GM21576 (cell line): ENCODE data around the gene SHTN1.

Experiments used
- ATAC-seq: cut with Tn5 transposase; IDR thresholded peaks from one replicate; pipeline ENCODE4 v1.9.1; 2021; ENCODE audit warnings: mild to moderate bottlenecking, moderate library complexity; ENCODE audit not compliant: unreplicated experiment

Gene SHTN1

DNA sequence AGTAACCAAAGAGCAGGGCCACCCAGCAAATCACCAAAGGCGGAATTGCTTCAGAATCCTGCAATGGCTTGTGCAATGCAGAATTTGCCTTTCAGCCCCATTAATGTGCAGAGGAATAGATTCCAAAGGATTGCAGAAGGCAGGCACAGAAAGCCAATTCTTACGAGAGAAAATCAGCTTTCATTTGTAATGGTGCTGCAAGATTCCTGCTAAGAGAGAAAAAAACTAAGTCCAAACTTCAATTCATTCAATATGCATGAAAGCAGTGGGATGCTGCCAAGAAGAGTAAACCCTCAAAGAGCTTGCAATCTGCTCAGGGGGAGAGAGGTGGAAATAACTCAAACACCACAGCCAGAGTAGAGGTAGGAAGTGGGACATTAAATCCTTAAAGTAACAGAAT, 85.3 kb downstream of the SHTN1 start:
- no peak for ATAC-seq

DNA sequence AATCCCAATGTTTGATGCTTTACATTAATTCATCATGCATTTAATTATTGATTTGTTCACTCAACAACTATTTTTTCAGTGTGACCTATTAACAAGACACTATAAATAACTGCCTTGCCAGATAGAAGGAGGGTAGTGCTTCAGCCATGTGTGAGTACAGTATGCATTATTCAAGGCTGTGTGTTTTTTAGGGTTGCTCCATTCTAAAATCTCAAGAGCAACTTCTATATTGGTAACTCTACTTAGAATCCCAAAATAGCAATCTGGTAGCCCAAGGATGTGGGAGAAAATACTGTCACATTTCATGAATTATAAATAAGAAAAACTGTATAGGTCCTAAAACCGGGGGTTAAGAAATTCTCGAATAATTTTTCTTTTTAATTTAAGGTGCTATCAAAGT, 85.8 kb downstream of the SHTN1 start:
- no peak for ATAC-seq

- ATAC-seq = no peak
Measured at GRCh38 chr10:116918583-116918982, 86.4 kb downstream of the SHTN1 start.

GRCh38 chr10:116917481-116917880, 87.5 kb downstream of the SHTN1 start:
- no peak for ATAC-seq

- no peak for ATAC-seq
Measured at GRCh38 chr10:116915340-116915739, 89.6 kb downstream of the SHTN1 start.

GRCh38 chr10:116913695-116914094, 91.3 kb downstream of the SHTN1 start:
- ATAC-seq = no peak

DNA sequence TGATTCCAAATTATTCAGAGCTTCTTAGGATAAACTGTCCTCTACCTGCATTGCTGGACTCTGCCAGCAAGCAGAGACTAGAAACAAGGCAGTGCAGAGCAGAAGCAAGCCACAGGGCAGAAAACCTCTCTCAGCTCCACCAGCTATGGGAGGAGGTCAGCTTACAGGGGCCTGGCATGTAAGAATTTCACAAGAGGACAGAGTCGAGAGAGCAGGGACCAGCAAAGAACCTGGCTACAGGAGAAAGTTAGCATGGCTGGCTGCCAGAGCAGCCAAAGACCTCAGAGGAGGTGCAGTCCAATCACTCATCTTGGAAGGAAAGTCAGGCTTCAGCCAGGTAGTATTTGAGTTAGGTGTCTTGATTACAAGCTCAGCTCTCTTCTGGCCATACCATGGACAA, 92.8 kb downstream of the SHTN1 start:
- ATAC-seq = no peak

- ATAC-seq = no peak
Measured at GRCh38 chr10:116910910-116911309, 94.1 kb downstream of the SHTN1 start.

DNA sequence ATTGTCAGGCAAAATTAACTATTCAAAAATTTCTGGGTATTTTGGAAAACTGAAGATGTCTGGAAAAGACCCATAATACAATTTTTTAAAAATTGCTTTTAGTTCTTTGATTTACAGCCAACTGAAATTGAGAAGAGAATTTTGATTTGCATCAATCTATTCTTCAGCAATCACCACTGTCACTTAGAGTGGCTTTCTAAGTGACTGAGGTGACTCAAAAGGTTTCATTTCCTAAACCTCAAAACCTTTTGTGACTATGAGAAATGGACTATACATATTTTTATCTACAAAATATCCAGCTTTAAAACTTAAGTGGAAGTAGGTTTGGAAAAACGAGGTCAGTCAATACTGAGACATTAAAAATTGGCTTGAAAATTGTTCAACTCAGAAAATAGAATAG, 95.7 kb downstream of the SHTN1 start:
- no peak for ATAC-seq

GRCh38 chr10:116907245-116907987, 97.6 kb downstream of the SHTN1 start:
- no peak for ATAC-seq

GRCh38 chr10:116905845-116906210, 99.2 kb downstream of the SHTN1 start:
- no peak for ATAC-seq

DNA sequence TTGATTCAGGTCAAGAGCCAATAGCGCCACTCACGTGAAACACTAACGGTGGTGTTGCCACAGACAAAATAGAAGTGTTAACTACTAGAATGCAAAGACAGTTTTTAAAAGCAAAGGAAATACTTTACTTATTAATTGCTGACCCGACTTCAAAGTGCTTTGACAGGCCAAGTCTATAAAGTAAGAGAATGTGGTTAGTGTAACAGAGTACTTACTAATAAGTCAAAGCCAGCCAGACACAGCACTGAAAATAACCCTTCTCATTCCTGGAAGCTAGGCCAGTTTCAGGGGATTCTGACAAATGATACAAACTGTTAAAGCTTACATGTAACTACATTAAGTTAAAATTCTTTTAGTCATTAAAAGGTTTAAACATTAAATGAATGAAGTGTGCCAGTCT, 105.4 kb downstream of the SHTN1 start:
- no peak for ATAC-seq

GRCh38 chr10:116893686-116894037, 111.3 kb downstream of the SHTN1 start:
- ATAC-seq = no peak

GRCh38 chr10:116892907-116893685, 111.9 kb downstream of the SHTN1 start:
- ATAC-seq = no peak

- ATAC-seq = no peak
Measured at GRCh38 chr10:116891208-116891607, 113.8 kb downstream of the SHTN1 start.

GRCh38 chr10:116889066-116889465, 115.9 kb downstream of the SHTN1 start:
- no peak for ATAC-seq

GRCh38 chr10:116888380-116889055, 116.5 kb downstream of the SHTN1 start:
- ATAC-seq = no peak

DNA sequence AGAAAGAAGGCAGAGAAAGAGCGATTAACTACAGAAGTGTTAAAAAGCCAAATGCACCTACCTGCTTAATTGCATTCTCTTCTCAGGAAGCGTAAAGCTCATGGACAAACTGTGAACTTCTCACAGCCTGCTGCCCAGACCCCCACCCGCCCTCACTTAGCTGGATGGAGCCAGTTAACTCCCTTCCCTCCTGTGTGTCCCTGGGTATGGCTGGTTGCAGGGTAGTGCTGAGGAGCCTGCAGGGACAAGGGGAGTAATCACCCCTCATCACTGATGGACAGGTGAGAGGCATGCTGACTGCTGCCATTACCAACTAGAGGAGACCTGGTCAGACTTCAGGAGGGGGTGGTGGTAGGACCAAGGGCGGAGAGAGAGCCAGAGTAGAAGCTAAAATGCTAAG, 118.2 kb downstream of the SHTN1 start:
- ATAC-seq = no peak

DNA sequence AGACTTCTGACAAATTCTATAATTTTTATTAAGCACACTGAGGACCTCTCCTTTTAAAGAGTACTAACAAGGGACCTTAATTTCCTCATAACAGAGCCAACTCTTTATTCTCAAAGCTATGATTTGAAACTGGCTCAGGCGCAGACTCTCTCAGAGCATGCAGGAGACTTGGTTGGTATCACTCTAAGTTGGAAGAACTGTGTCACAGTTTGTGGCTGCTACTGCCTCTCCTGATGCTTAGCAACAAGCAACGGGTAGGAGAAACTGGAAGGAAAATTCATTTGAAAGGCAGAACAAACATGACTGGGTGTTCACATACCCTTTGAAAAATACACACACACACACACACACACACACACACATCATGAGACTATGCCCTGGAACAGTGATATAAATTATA, 122.3 kb downstream of the SHTN1 start:
- ATAC-seq = no peak

DNA sequence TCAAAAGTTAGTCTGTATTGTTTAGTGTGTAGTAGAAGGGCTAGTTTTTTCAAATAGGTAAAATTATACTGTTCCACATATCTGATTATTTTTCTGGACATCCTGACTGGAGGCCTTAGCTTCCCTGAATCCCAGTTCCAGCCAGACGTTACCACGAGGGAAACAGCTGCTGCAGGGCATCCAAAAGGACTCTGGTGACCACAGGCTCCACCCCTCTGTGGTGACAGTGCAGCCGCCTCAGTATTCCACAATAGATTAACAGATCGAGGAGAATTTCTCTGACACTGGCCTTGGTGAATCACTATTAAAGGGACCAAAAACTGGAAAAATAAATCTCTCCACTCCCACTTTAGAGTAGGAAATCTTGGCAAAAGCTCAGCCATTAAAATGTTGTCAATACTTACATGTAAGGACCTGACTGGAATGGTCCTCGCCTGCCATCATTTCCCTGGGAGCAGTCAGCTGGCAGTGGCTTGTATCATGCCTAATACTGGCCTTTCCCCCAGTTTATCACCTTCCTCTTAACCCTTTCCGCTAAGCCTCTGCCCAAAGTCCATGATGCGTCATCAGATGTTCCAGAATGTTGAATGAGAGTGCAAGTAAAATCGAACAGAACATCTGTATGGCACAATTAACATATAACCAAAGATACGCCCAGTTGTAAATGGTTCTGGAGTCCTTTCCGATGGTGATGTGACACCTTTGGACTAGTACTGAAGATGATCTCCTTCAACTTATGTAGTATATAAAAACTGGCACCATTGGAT, 124.1 kb downstream of the SHTN1 start:
- ATAC-seq = no peak

- no peak for ATAC-seq
Measured at GRCh38 chr10:116879817-116880216, 125.2 kb downstream of the SHTN1 start.
